ENCODE measurements around the gene TARM1. TPM values are rescaled to one million over a fixed set of nuclear protein-coding genes. Genes with fewer than 3 reads are reported as not detected.

The TARM1 gene
- total RNA-seq, 1 donor from 2014 or later, result not detected

DNA sequence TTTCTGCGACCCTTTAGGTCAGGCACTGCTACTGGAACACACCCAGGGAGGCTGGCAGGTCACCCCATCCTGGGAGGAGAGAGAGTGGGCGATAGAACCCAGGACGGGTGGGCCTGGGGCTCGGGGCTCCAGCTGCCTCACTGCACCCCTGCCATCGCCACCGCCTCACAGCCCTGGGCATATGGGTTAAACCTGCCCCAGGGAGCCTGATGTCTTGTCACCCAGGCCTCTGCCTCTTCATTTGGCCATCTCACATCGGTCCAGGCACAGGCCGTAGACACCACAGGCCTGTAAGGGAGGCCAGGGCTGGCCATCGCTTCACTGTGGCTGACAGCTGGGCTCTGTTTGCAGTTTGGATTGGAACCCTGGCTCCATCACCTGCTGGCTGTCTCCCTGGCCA lies 44.5 kb upstream of the TARM1 start:
- no peaks in the 10 kb centered on the region for H3K27me3 ChIP-seq
- H3K9me3 ChIP-seq, result no peaks in the 10 kb centered on the region
- H3K4me1 ChIP-seq, result no peaks in the 10 kb centered on the region
- DNase-seq (ENCODE audit: low spot score in 2 of 2), result no peak
- TF ChIP-seq, protein P1, sequence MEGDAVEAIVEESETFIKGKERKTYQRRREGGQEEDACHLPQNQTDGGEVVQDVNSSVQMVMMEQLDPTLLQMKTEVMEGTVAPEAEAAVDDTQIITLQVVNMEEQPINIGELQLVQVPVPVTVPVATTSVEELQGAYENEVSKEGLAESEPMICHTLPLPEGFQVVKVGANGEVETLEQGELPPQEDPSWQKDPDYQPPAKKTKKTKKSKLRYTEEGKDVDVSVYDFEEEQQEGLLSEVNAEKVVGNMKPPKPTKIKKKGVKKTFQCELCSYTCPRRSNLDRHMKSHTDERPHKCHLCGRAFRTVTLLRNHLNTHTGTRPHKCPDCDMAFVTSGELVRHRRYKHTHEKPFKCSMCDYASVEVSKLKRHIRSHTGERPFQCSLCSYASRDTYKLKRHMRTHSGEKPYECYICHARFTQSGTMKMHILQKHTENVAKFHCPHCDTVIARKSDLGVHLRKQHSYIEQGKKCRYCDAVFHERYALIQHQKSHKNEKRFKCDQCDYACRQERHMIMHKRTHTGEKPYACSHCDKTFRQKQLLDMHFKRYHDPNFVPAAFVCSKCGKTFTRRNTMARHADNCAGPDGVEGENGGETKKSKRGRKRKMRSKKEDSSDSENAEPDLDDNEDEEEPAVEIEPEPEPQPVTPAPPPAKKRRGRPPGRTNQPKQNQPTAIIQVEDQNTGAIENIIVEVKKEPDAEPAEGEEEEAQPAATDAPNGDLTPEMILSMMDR (IDR thresholded peaks at IDR 0.05), result no peak
- H3K27ac ChIP-seq, result no peak overlapping the region
- intact Hi-C loops (cut with DNase I), result no loop called here
- H3K4me3 ChIP-seq, result no peak overlapping the region
- H3K36me3 ChIP-seq, result peaks cover 77 to 95% of the 10 kb centered on the region in 2 donors

DNA sequence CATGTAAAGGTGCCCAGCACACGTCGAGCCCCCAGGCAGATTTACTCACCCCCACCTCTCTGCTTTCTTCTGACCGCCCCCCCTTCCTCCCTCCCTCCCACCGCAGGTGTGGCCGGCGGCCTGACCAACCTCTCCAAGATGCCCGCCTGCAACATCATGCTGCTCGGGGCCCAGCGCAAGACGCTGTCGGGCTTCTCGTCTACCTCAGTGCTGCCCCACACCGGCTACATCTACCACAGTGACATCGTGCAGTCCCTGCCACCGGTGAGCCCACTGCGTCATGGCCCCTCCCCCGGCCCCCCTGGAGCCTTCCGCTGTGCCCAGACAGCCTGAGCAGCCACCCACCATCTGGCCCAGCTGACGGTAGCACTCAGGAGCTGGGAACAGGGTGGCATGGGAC lies 43.2 kb upstream of the TARM1 start:
- Histone ChIP-seq H3K4me3 (no peak overlapping the region), H3K36me3 (peaks cover 83 to 96% of the 10 kb centered on the region in 2 donors), H3K9me3 (no peaks in the 10 kb centered on the region), H3K4me1 (no peaks in the 10 kb centered on the region), H3K27me3 (no peaks in the 10 kb centered on the region), H3K27ac (no peak overlapping the region)
- DNase-seq (ENCODE audit: low spot score in 2 of 2), result no peak
- TF ChIP-seq, protein P1 (IDR thresholded peaks at IDR 0.05), result no peak
- intact Hi-C loops (cut with DNase I), result no loop called here

DNA sequence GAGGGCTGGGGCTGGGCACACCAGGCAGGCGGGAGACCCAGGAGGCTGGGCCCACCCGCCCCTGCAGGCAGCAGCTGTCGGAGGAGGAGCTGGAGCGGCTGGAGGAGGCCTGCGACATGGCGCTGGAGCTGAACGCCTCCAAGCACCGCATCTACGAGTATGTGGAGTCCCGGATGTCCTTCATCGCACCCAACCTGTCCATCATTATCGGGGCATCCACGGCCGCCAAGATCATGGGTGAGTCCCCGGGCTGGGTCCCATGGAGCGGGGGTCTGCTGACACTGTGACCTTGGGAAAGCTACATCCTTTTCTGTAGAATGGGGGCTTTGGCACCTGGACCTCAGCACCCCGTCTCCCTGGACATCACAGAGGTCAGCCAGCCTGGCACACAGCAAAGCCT lies 42.5 kb upstream of the TARM1 start:
- Histone ChIP-seq H3K36me3 (peaks cover 76 to 94% of the 10 kb centered on the region in 2 donors), H3K4me3 (no peak overlapping the region), H3K4me1 (no peaks in the 10 kb centered on the region), H3K9me3 (no peaks in the 10 kb centered on the region), H3K27me3 (no peaks in the 10 kb centered on the region), H3K27ac (no peak overlapping the region)
- intact Hi-C loops (cut with DNase I), result no loop called here
- TF ChIP-seq, protein P1 (IDR thresholded peaks at IDR 0.05), result no peak
- DNase-seq (ENCODE audit: low spot score in 2 of 2), result no peak

DNA sequence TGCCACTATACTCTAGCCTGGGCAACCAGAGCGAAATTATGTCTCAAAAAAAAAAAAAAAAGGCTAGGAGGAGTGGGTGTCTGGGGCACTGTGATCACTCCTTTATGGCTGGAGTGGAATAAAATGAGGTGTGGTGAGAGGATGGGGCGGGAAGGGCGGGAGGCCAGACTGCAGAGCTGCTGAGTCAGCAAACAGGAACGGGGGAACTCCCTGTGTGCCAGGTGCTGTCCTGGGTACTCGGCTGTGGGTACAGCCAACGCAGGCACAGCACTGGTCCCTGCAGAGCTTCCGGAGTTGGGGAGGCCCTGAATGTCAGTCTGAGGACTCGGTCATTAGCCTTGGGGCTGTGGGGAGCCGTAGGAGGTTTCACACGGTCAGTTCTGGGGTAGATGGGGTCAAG lies 40.1 kb upstream of the TARM1 start:
- no peak overlapping the region for H3K27ac ChIP-seq
- no peak overlapping the region for H3K4me3 ChIP-seq
- H3K9me3 ChIP-seq, result no peaks in the 10 kb centered on the region
- TF ChIP-seq, protein P1 (IDR thresholded peaks at IDR 0.05), result no peak
- intact Hi-C loops (cut with DNase I), result no loop called here
- H3K36me3 ChIP-seq, result peaks cover 64 to 73% of the 10 kb centered on the region in 2 donors
- H3K4me1 ChIP-seq, result peaks cover 2 to 8% of the 10 kb centered on the region in 2 donors
- no peak for DNase-seq (ENCODE audit: low spot score in 2 of 2)
- no peaks in the 10 kb centered on the region for H3K27me3 ChIP-seq

DNA sequence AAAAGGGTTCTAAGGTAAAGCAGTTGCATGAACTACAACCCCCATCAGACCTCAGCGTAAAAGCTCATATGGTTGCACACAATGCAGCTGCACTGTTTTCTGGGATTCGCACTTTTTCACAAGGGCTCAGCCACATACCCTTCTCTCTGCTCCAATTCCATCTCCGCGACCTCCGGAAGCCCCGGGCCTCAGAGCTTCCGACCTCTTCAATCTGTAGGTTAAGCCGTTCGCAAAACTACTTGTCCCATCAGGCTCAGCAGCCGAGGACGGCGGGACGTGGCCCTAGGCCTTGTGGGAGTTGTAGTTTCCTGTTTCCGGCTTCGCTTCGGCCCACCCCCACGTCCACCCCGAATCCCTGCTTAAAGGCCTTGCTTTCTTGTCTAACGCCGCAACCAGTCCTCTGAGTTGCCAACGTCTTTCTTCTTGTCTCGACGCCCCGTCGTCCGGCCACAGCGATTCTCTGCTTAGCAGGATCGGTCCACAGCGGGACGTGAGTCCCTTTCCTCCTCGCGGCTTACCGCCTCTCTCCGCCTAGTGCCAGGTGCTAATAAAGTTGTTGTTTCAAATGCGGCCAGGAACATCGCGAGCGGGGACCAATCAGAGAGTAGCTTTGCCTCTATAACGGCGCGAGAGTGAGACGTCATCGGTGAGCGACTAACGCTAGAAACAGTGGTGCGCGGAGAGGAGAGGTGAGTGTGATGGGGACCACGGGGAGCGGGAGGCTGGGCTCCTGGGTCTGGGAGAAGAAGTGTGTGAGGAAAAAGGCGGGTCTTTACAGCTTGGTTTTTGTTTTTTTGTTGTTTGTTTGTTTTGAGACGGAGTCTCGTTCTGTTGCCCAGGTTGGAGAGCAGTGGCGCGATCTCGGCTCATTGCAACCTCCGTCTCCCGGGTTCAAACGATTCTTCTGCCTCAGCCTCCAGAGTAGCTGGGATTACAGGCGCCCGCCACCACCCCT lies 34.2 kb upstream of the TARM1 start, which contains the start of the genes PRPF31 and TFPT:
Gene PRPF31 (plus strand): TSS at position 646 of the 955 bp plus-strand sequence. CDS start 2,525 bp downstream, outside the sequence.
Gene TFPT (minus strand): TSS at position 549 of the 955 bp plus-strand sequence. CDS start 388 bp downstream, at position 161.
- Histone ChIP-seq H3K9me3 (no peaks in the 10 kb centered on the region), H3K27ac (peak within 1 kb of the TSS; percentile 91 to 94), H3K27me3 (no peaks in the 10 kb centered on the region), H3K4me3 (peak within 1 kb of the TSS; percentile 95 to 96), H3K4me1 (peaks cover 12 to 24% of the 10 kb centered on the region in 2 donors), H3K36me3 (peaks cover 18 to 26% of the 10 kb centered on the region in 2 donors)
- intact Hi-C loops (cut with DNase I), result loop anchor here (1.0 kb wide), 2 partner anchors 13 to 22 kb away; partner anchors contain the start of genes CNOT3 and NDUFA3
- peak; percentile 85 to 99 for DNase-seq (ENCODE audit: low spot score in 2 of 2)
- TF ChIP-seq, protein P1 (IDR thresholded peaks at IDR 0.05), result no peak

Data from ascending aorta (tissue), 2 donors.